SKM-1 treated with dmso at 0.1 percent for 144 hours (cell line): ENCODE measurements around the gene PLD3.

ENCODE experiments used
- DNase-seq: peaks from one replicate; lab custom pipeline; 2025; ENCODE audit not compliant: unreplicated experiment; lab: John Stamatoyannopoulos, UW

Gene PLD3

DNA sequence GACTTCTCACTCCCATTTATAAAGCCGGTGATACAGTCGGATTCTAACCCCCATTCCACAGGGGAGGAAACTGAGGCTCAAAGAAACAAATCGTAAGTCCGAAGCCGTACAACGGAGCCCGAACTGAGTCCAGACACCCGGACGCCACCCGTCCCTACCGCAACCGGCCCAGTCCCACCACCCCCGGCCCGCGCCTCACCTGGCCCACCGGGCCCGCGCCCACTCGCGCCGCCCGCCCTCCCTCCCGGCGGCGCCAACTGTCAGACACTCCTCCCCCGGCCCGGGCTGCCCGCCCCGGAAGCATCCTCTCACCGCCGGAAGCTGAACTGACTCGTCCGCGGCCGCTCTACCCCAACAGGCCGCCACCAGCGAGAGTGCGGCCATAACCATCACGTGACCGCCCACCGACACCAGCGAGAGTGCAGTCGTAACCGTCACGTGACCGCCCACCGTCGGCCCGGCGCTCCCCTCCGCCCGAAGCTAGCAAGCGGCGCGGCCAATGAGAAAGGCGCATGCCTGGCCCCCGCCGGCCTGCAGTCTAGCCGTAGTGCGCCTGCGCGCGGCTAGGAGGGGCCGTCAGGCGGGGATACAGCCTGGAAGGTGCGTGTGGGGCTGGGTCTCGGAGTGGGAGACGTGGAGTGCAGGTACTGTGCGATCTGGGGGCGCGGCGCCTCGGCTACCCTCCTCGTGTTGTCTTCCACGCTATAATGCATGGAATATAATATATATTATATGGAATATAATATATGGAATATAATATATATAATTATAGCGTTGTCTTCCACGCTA lies at the start of gene PLD3, which contains the start of gene C19orf47:
TSS of gene PLD3 (plus strand) at position 571 of the 789 bp plus-strand sequence. CDS start 17,789 bp downstream, outside the sequence.
TSS of gene C19orf47 (minus strand) at position 273 of the 789 bp plus-strand sequence. CDS start 6,540 bp downstream, outside the sequence.
- DNase-seq = peak; percentile 98

DNA sequence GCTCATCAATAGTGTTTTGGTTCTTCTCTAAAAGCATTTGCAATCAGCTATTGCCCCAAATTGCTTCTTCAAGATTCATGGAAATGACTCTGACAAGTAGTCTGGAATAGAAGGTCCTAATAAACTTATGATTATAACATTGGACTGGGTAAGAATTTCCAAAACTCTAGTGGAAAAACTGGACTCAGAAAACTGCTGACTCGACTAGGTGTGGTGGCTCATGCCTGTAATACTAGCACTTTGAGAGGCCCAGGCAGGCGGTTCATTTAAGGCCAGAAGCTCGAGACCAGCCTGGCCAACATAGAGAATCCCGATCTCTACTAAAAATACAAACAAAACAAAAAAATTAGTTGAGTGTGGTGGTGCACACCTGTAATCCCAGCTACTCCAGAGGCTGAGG lies 47.8 kb upstream of the PLD3 start:
- no peak for DNase-seq

- DNase-seq = no peak
Measured at GRCh38 chr19:40302224-40303011, 46.1 kb upstream of the PLD3 start.

GRCh38 chr19:40303765-40304164 lies 44.7 kb upstream of the PLD3 start:
- no peak for DNase-seq

DNA sequence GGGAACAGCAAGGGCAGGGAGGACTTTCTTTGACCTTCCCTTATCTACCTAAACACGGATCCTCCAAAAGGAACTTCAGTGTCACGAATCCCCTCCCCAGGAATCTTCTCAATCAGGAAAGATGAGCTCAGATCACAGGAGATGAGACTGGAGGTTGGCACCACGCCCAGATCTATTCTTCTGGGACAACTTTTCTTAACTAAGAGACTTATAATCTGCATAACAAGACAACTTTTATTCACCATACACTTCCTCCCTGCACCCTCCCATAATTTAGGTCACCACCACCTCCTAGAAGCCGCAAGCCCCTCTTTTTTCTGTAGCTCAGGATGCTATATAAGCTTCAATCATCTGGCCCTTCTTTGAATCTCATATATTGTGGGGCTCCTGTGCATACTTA lies 44.2 kb upstream of the PLD3 start:
- DNase-seq = no peak

GRCh38 chr19:40305403-40305802 lies 43.1 kb upstream of the PLD3 start:
- peak; percentile 80 for DNase-seq

DNA sequence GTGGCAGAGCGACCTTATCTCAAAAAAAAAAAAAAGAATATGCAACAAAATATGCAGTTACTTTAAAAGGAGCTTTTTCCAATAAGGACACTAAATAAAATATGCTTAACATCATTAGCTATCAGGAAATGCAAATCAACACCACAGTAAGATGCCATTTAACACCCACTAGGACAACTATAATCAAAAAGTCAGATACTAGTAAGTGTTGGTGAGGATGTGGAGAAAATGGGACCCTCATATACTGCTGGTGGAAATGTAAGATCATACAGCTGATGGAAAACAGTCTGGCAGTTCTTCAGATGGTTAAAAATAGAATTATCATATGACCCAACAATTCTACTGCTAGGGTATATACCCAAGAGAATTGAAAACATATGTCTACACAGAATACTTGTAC lies 38.8 kb upstream of the PLD3 start:
- DNase-seq = no peak

GRCh38 chr19:40312533-40312932 lies 36.0 kb upstream of the PLD3 start:
- no peak for DNase-seq

GRCh38 chr19:40313229-40313983 lies 35.1 kb upstream of the PLD3 start:
- DNase-seq = no peak

GRCh38 chr19:40314656-40315055 lies 33.8 kb upstream of the PLD3 start:
- DNase-seq = peak; percentile 33

GRCh38 chr19:40315812-40316470 lies 32.6 kb upstream of the PLD3 start:
- DNase-seq = no peak

- DNase-seq = no peak
Measured at GRCh38 chr19:40317338-40317737, 31.2 kb upstream of the PLD3 start.

DNA sequence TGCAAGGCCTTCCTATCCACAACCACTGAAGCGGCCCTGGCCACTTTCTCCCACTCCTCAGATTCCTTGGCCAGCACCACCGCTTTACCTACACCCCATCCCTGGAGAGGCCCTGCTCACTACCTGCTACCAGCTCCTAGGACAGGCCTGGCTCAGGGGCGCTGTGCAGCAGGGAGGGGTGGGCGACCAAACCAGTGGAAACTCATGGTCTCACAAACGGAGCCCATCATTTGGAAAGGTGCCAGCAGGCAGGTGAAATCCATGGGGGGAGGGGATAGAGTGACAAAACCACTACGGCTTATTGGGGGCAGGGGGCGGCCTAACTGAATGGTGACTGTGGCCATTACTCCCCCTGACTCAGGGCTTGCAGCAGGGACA lies 27.9 kb upstream of the PLD3 start:
- DNase-seq = no peak

DNA sequence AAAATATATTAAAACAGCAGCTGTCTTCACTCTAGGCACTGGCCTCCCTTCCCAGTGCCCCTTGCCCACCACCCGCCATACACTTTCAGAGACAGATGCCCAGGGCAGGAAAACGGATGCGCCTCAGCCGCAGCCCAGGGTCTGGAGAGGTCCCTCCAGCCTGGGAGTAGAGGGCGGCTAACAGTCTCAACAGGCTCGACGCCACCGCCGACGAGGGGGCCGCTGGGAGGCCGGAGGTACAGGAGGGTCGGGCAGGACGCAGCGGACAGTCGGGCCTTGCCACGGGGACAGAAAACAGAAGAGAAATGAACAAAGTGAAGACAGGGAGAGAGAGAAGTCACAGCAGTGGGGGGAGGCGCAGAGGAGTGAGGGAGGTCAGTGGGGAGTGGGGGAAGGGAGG lies 27.4 kb upstream of the PLD3 start:
- DNase-seq = no peak

GRCh38 chr19:40321566-40322270 lies 26.8 kb upstream of the PLD3 start:
- DNase-seq = no peak

GRCh38 chr19:40322271-40322610 lies 26.3 kb upstream of the PLD3 start:
- no peak for DNase-seq

- DNase-seq = no peak
Measured at GRCh38 chr19:40322951-40323615, 25.4 kb upstream of the PLD3 start.

DNA sequence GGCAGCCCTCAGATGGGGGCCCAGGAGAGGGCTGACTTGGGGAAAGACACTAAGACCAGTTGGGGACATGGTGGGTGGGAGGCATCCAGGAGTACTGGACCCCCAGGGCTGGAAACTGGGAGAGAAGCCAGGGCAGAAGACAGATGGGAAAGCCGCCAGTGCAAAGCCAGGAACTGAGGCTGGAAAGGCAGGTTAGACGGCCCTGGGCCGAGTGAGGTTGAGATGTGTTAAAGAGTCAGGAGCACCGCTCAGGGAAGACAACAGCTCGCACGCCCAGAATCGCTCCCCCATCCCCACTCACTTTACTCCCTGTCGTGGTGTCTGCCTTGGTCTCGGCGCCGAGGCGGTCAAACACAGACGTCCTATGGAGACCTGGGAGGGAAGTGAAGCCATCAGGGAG lies 24.8 kb upstream of the PLD3 start:
- DNase-seq = no peak

GRCh38 chr19:40326201-40326600 lies 22.3 kb upstream of the PLD3 start:
- DNase-seq = no peak

- DNase-seq = peak; percentile 40
Measured at GRCh38 chr19:40331052-40331451, 17.4 kb upstream of the PLD3 start.
